Measurements from ENCODE around the gene MYOCD. TPM values are rescaled to one million over a fixed set of nuclear protein-coding genes. Genes with fewer than 3 reads are reported as not detected.

The MYOCD gene
- total RNA-seq, 4 donors from 2014 or later, result 0.65 to 8.5 (median 0.98) TPM

DNA sequence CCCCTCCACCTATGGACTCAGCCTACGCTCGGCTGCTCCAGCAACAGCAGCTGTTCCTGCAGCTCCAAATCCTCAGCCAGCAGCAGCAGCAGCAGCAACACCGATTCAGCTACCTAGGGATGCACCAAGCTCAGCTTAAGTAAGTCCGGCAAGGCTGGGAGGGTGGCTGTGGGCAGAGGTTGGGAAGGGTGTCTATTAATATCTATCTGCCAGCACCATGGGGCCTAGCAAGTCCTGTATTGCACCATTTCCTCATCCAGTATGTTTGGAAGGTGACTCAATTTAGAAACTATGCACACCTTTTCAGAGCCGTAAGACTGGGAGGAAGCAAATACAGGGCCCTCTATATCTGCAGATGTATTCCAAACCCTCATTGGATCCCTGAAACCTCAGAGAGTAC, 78.6 kb downstream of the MYOCD start:
- TF ChIP-seq, protein P1, sequence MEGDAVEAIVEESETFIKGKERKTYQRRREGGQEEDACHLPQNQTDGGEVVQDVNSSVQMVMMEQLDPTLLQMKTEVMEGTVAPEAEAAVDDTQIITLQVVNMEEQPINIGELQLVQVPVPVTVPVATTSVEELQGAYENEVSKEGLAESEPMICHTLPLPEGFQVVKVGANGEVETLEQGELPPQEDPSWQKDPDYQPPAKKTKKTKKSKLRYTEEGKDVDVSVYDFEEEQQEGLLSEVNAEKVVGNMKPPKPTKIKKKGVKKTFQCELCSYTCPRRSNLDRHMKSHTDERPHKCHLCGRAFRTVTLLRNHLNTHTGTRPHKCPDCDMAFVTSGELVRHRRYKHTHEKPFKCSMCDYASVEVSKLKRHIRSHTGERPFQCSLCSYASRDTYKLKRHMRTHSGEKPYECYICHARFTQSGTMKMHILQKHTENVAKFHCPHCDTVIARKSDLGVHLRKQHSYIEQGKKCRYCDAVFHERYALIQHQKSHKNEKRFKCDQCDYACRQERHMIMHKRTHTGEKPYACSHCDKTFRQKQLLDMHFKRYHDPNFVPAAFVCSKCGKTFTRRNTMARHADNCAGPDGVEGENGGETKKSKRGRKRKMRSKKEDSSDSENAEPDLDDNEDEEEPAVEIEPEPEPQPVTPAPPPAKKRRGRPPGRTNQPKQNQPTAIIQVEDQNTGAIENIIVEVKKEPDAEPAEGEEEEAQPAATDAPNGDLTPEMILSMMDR (IDR thresholded peaks at IDR 0.05; ENCODE audit: low read depth), result no peak

DNA sequence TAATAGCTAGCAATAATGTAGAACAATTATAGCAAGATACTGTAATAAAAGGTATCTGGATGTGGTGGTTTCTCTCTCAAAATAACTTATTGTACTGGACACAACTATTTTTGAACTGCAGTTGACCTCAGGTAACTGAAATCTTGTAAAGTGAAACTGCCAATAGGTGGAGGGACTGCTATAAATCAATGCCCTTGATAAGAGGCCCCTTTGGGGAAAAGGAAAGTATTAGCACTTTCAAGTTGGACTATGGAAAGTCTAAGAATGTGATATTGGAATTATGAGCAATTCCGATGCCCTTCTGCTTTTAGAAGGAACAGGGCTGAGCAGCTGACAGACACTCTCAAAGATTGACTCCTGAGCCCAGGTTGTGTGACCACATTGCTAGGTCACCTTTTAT, 79.1 kb downstream of the MYOCD start:
- TF ChIP-seq, protein P1 (IDR thresholded peaks at IDR 0.05; ENCODE audit: low read depth), result no peak

DNA sequence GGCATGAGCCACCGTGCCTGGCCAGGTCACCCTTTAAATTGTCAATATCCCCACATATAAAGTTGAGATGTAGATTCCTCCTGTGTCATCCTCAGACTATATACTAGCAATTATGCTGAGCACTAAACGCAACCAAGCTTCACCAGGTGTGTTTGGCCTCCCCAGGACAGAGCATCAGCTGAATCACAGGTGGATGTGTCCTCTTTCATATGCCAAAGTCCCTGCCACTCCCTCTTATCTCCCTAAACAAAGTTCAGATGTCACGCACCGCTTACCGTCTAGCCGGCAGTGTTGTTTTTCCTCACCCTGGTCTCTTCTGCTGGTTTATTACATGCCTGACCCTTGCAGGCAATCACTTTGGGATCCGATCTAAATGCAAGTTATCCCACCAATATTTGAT, 79.8 kb downstream of the MYOCD start:
- TF ChIP-seq, protein P1 (IDR thresholded peaks at IDR 0.05; ENCODE audit: low read depth), result no peak

DNA sequence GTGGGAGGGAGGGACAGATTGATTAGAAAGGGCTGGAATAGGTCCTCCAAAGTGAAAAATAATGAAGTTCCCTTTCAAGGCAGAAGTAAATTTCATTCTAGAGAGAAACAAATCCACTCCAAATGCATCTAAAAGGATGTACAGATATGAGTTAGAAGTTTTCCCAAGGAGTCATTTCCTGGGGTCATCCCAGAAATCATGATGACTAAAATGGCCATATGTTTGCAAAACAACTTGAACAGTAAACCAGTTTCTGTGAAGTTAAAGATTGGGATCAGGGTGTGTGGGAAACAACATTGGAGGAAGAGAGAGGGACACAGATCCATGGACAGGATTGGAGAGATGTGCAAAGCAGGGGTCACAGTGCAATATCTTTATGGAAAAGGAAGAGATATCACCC, 91.1 kb downstream of the MYOCD start:
- TF ChIP-seq, protein P1 (IDR thresholded peaks at IDR 0.05; ENCODE audit: low read depth), result no peak

GRCh38 chr17:12759090-12759489, 93.4 kb downstream of the MYOCD start:
- TF ChIP-seq, protein P1 (IDR thresholded peaks at IDR 0.05; ENCODE audit: low read depth), result no peak

GRCh38 chr17:12765548-12765947, 99.9 kb downstream of the MYOCD start:
- TF ChIP-seq, protein P1 (IDR thresholded peaks at IDR 0.05; ENCODE audit: low read depth), result no peak

GRCh38 chr17:12768255-12768654, 102.6 kb downstream of the MYOCD start:
- TF ChIP-seq, protein P1 (IDR thresholded peaks at IDR 0.05; ENCODE audit: low read depth), result no peak
